HG02763 (cell line): ENCODE results near the gene CACNG1.

Experiments used
- ATAC-seq: cut with Tn5 transposase; IDR thresholded peaks from one replicate; pipeline ENCODE4 v1.9.1; 2021; ENCODE audit warnings: mild to moderate bottlenecking, moderate library complexity; ENCODE audit not compliant: unreplicated experiment

The CACNG1 gene, protein sequence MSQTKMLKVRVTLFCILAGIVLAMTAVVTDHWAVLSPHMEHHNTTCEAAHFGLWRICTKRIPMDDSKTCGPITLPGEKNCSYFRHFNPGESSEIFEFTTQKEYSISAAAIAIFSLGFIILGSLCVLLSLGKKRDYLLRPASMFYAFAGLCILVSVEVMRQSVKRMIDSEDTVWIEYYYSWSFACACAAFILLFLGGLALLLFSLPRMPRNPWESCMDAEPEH

DNA sequence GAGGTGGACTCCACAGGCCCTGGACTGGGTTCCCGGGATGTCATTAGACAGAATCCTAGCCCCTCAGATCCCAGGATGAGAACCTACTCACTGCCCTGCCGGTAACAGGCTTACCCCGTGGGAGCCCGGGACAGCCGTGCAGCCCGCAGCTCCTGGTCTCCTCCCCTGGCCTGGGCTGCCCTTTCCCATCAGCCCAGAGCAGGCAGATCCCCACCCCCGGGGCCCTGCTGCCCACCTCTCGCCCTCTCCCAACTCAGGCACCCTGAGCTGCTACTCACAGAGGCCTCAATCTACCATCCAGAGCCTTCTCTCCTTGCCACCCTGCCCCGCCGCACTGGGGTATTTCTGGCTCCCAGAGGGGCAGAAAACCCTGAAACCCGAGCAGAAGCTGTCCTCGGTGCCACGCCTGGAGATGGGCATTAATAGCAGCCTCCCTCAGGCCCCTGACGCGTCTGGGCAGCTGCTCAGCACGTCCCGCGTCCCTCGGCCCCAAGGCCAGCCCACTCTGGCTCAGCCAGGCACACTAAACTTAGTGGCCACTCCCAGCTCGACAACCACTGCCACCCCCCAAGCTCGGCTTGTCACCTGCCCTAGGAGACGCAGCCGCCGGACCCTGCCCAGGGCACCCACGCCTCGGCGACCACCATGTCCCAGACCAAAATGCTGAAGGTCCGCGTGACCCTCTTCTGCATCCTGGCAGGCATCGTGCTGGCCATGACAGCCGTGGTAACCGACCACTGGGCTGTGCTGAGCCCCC is at the start of gene CACNG1:
Gene CACNG1 (plus strand): TSS at position 539 of the 757 bp plus-strand sequence. CDS start 107 bp downstream, at position 646.
- no peak for ATAC-seq

DNA sequence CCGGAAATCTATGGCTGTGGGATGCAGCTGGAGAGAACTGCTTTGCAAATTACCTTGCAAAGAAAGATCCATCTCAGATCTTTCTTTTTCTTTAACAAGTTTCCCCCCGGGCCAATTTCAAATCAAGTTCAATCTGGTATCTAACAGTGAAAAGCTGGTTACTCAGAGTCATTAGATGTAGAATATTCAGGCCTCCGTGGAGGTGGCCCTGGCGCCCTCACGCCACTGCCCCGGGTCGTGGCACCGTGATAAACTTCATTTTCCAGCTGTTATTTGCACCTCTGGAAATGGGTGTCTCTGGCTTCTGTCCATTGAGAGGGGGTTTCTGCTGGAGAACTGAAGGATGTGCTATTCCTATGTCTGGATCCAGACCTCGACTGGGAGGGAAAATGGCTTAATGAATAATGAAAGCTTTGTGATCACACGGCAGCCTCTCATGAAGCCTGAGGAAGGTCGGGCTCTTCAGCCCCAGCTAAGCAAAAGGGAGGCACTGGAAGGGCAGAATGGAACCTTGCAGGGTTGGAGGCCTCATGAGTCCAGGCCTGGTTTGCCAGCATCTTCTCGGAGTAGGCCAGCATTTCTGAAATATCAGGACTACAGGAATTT is 49.3 kb upstream of the CACNG1 start:
- no peak for ATAC-seq

DNA sequence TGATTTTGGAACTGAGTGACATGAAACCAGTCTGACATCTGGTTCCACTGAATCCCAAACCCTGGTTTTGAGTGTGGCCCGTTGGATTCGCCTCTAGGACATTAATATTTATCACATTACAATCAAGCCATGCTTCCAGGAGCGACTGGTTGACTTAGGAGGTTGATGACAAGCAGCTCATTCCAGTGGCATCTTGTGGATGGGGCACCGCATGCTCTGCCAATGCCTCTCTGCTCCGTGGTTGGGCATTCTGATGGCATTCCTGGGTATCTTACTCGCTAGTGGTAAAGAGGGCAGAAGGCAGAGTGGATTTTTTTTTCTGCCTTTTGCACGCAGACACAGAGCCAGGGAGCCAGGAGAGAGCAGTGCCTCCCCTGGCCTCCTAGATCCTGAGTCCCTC is 48.4 kb upstream of the CACNG1 start:
- no peak for ATAC-seq

DNA sequence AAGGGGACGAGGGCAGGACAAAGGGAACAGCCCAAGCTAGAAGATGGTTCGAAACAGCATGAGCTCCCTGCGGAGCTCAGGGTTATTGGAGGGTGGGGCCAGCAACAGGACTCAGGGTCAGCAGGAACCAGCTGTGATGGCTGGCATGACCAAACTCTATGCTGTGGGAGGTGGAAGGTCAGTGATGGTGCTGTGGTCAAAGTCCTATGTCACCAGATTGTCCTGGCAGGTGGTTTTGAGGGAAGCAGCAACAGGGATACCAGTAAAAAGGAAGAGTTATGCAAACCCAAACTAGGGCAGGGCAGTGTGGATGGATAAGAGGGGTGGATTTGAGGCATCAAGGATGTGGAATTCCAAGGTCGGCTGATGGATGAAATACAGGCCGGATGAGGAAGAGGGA is 47.4 kb upstream of the CACNG1 start:
- no peak for ATAC-seq

DNA sequence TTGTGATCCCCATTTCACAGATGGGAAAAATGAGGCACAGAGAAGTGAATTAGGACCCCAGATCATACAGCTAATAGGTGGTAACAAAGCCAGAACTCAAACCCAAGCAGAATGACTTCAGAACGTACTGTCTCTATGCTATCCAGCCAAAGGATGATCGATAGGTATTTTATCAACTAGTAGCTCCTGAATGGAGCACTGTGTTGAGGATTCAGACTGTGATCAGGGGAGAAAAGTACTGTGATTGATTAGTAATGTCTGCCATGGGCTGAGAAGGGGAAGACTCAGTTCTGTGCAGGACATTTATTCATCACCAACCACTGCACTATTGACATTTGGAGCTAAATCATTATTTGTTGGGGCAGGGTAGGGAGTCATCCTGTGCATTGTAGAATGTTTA is 41.1 kb upstream of the CACNG1 start:
- no peak for ATAC-seq

DNA sequence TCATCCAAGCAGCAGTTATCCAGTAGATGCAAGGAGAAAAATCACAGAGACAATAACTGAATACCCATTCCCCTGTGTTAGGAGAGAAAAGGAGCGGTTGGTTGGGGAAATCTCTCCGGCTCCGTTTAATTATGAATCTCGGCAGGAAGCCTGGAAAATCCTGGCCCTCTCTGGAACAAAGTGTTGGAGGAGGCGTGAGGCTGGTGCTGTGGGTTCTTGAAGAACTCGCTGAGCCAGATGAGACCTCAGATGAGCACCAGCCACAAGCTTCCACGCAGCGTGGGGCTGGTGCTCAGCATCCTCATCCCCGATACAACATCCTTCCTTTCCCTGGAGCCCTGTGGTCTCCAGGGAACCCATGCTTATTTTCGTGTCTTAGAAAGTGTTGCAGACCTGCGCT is 40.2 kb upstream of the CACNG1 start:
- ATAC-seq, result no peak

DNA sequence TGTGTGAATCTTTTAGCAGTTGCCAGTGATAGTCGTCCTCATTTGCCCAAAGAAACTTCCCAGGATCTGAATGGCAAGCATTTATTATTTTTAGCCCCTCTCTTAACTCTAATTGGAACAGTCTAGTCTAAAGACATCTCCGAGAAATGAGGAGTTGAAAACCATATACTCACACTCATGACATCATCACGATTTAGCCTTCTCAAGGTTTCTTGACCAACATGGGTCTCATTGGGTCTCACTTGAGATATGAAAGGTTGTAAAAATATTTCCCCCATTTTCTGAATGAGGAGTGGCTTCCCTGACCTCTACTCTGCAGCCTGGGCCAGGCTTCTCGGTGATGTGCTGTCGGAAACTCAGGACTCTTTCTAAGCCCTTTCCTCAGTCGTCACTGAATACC is 37.1 kb upstream of the CACNG1 start:
- no peak for ATAC-seq

DNA sequence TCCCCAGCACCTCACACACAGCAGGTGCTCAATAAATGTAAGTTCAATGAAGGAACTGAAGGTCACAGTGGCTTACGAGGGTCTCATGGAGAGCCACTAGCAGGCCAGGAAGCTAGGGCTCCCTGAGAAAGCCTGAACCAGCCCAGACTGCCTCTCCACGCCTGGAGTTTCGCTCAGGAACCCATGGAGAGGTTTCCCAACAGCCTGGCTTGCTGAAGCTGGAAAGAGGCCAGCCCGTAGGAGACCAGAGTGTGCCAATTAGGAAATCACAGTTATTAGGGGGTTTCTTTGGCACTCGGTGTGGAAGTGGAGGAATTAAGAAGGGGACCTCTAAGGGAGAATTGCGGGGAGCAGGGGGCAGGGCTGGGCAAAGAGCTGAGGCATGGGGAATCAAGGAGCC is 36.3 kb upstream of the CACNG1 start:
- ATAC-seq, result no peak

DNA sequence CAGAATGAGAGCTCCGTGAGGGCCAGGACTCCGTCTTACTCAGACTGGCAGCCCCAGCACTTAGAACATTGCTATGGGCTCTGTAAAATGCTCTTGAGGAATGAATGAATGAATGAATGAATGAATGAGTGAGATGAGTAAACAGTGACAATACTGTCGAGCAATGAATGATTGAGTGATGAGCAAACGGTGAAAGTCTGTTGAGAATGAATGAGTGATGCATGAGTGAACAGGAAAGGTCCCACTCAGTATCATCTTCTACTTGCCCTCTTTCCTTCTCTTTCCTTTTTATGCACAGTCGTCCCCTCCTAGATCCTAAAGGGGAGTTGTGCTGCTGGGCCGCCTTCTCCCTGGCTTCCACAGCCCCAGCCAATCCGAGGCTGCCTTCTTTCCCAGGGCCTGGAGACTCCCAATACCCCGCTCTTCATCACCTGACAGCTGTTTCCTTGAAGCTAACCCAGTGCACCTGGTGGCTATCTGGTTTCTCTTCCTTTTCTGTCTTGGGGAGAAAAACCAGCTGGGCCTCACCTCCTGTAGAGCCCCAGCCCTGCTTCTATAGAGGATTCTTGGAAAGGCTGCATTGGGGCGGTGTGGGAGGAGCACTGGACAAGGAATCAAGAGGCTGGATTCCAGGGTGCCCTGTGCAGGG is 32.7 kb upstream of the CACNG1 start:
- no peak for ATAC-seq

DNA sequence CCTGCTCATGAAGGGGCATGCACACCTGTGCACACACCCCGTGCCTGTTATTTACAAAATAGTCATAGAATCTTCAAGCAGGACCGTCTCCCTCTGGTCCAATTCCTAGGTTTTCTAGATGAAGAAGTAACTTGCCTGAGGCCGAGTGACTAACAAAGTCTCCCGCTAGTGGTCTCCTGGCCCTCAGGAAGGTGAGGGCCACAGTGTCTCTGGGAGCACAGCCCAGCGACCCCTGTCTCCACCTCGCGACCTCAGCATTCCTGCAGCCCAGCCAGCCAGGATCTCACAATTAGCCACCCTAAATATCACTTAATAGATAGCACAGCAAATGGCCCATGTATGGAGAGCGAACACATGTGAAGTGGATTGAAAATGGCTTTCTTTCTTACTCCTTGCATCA is 30.5 kb upstream of the CACNG1 start:
- ATAC-seq, result no peak

DNA sequence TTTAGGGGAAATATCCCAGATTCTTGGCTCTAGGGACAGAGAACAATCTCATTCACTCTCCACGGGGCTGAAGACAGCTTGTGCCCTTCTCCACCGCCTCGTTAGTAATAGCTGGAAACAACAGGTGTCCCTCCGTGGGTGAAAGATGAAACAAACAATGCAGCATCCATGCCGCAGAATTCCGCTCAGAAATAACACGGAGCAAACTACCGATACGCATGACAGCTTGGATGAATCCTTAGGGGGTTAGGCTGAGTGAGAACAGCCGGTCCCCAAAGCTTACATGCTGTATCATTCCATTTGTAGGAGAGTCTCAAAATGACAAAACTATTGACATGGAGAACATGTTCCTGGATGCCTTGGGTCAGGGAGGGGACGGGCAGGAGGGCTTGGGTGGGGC is 29.4 kb upstream of the CACNG1 start:
- ATAC-seq, result no peak

DNA sequence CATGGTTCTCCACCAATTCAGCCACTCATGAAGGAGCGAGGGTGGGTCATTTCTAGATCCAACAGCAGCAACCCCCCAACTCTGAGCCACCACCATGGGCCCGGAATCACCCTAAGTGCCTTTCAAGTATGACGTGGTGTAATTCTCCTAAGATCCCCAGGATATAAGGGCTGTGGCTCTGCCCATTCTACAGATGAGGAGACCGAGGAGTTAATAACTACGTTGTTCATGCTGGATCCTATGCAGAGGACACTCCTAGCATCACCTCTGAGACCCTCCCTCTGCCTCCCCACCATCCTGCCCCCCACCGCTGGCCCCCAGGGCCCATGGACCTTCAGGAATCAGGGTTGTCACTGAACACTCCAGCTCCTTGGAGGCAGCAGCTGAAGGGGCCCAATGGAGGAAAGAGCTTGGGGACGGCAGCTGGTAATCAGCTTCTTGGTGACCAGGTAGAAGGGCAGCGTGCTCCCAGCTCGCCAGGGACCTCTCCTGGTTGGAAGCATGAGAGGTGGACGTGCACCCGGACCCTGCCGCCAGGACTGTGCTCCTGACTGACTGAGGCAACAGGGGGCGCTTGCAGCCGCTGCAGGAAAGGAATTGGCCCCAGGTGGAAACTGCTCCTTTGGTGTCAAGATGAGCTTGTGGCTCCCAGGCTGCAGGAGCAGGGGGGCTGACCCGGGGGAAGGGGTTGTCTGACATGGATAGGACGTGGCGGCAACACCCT is 28.2 kb upstream of the CACNG1 start:
- no peak for ATAC-seq

DNA sequence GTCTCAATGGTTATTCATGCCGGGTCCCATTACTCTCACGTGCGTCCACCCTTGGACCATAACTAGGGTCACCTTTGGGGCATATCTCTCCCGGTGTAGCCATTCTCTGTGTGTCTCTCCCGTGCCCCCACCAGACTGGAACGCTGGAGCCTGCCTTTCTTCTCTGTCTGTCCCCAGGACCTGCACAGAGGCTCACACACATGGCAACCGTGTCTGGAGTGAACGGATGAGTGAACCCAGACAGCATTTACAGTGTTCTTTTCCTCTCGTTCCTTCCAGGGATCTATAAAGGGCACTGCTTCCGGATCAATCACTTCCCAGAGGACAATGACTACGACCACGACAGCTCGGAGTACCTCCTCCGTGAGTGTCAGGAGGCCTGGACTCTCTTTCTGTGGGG is 26.4 kb upstream of the CACNG1 start:
- no peak for ATAC-seq

DNA sequence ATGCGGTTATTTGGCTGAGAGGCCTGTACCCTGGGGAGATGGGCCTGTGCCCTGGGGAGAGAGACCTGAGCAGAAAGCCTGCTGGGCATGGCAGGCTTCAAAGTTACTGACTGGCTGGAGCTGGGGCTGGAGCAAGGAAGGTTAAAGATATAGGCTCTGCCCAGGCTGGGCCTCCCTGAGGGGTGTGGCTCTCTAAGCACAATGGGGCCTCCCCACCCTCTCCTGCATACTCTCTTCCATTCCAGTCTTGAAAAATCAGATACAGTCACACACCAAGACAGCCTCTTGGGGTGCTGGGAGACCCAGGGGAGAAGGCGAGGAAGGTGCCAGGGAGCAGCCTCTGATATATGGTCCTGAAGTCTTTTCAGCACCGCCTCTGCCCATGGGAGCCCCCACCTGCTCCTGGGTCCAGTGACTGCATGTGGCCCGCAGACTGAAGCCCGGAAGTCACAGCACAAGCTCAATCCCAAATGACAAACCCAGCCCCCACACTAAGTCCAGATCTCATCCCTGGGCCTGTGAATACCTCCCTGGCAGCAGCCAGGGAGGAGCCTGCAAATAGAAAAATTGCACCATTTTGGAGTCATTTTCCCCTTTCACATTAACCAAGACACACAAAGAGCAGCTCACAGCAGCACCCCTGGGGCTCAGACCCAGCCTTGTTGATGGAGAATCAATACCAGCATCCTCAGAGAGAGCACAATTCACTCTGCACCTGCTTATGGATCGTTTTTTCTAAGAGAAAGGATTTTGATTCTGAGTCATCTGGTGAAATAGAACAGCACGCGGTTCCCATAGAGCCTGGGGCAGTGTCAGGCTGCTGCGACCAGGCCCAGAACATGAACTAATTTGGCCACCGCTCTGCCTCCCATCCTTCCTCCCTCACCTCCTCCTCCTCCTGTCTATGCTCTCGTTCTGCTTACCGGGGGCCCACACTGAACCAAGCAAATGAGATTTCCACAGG is 25.6 kb upstream of the CACNG1 start:
- ATAC-seq, result no peak

DNA sequence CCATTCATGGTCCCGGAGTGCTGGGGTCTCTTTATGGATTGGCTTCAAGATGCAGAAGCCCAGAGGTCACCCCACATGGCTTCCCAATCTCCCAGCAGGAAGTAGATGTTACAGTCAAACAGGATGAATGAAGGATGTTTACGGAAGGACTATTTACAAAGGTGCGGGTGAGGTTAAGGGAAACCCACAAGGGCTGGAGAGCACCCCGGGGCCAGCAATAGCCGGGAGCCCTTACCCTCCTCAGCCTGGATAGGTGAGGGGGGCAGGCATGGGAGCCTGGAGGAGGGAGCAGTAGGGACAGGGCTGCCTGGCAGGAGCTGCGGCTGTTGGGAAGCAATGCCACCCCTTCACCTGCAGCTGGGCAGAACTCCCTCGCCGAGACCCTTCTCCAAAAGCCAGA is 24.5 kb upstream of the CACNG1 start:
- no peak for ATAC-seq

DNA sequence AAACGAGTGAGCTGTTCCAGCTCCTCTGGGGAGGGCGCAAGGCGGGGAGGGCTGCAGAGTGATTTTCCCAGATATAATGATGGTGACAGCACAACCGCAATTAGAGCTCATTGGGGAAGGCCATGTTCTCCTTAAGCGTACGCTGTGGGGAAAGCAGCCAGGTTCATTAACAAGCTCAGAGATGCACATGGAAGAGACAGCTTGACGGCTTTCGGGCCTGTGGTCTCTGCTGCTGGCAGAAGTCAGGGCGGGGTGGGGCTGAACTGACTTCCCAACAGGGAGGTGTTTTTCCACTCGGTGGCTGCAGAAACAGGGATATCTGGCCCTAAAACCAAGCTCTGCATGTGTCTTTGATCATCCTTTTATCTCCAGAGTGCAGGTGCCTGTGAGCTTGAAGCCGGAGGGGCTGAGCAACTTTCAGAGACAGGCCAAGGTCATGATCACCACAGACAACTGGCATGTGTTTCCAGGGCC is 24.0 kb upstream of the CACNG1 start:
- ATAC-seq, result no peak

DNA sequence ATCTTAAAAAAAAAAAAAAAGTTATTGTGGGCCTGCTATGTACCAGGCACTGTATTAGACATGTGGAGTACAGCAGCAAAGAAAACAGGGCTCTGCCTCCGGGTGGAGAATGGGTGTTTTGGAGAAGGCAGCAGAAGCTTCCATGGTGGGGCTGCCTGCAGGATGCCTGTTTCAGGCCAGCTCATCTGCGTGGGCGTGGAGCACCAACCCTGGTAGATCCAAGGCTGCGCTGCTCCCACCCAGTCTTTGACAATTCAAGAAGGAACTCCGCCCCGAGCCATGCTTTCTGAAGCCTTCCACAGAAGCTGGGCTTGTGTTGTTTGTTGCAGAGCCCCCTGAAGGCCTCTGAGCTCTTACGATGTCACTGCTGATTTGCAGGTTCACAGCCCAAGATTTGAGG is 23.2 kb upstream of the CACNG1 start:
- no peak for ATAC-seq

DNA sequence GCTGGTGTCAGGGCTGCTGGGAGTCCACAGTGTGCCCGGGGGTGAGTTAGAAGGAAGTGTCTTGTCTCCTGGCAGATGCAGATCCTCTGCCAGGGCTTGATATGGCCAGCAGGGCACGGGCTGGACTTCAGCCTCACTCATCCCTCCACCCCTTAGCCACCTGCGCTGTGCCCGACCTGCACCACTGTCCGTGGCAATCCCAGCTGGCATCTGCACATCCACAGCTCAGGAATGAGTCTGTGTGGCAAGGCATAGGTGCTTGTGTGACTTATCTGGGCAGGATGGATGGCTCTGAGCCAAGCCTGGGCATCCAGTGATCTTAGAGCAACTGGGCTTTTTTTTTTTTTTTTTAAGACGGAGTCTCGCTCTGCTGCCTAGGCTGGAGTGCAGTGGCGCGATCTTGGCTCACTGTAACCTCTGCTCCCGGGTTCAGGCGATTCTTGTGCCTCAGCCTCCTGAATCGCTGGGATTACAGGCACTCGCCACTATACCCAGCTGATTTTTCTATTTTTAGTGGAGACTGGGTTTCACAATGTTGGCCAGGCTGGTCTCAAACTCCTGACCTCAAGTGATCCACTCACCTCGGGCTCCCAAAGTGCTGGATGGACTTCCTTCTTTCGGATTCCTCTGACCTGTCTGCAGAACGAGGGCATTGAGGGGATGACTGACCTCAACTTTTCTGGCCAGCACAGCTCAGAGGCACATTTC is 22.5 kb upstream of the CACNG1 start:
- no peak for ATAC-seq

DNA sequence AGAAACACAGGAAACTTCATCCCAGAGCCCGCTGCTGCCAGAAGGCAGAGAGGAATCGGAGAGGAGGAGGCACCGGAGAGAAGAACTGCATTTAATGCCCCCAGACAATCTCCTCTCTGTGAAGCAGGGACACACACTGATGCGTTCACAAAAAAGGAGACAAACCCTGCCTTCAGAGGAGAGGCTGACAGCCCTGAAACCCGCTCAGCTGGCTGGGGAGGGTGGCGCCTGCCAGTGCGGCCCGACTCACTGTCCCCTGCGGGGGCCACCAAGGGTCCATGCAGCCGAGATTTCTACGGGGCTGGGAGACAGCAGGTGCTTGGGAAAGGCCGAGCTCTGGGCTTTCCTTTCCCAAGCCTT is 21.9 kb upstream of the CACNG1 start:
- ATAC-seq, result no peak
